Measurements from ENCODE around the gene KATNB1. TPM values are rescaled to one million over a fixed set of nuclear protein-coding genes. Genes with fewer than 3 reads are reported as not detected.

KATNB1 gene
- total RNA-seq, 4 donors from 2014 or later, result 6.4 to 21.5 (median 11.1) TPM

DNA sequence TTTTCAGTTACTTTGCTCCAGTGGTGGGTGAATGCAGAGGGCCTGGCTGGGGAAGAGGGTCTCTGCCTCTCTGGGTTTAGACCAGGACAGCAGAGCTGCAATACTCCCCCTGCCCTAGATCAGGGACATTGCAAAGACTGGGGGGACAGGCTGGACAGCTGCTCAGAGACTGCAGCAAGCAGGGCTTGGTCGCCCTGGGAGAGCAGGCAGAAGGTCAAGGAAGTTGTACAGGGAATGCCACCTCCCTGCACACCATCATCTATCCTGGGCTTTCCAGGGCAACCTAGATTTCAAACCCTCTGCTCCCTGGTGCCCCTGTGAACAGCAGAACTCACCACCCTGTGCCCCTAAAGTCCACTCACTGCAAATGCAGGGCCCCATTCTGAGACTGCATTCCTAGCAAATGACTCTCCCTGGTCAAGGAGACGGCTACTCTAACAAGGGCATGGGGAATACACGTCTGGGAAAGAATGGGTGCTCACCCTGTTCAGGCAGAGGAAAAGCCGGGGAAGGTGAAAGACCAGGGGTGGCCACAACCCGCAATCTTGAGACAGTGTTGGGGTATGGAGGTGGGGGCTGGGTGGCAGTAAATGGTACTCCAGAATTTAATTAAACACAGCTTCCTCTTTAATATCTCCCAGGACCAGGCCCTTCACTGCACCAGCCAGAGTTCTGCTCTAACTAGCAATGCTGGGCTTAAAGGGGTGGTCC lies 65.7 kb downstream of the KATNB1 start:
- H3K27ac ChIP-seq, result peak overlapping the region; percentile 41 to 90 (median 88)
- H3K4me3 ChIP-seq, result peak overlapping the region; percentile 58 to 70
- ATAC-seq, result peak; percentile 19
- H3K9me3 ChIP-seq, result no peaks in the 10 kb centered on the region
- peaks cover 0 to 20% of the 10 kb centered on the region in 2 donors for H3K36me3 ChIP-seq
- peaks cover 0 to 61% (median 34%) of the 10 kb centered on the region in 3 donors for H3K4me1 ChIP-seq
- TF ChIP-seq, protein P1, sequence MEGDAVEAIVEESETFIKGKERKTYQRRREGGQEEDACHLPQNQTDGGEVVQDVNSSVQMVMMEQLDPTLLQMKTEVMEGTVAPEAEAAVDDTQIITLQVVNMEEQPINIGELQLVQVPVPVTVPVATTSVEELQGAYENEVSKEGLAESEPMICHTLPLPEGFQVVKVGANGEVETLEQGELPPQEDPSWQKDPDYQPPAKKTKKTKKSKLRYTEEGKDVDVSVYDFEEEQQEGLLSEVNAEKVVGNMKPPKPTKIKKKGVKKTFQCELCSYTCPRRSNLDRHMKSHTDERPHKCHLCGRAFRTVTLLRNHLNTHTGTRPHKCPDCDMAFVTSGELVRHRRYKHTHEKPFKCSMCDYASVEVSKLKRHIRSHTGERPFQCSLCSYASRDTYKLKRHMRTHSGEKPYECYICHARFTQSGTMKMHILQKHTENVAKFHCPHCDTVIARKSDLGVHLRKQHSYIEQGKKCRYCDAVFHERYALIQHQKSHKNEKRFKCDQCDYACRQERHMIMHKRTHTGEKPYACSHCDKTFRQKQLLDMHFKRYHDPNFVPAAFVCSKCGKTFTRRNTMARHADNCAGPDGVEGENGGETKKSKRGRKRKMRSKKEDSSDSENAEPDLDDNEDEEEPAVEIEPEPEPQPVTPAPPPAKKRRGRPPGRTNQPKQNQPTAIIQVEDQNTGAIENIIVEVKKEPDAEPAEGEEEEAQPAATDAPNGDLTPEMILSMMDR (IDR thresholded peaks at IDR 0.05), result peak in 1 of 4 experiments; percentile 24
- no peak for TF ChIP-seq EP300 (IDR thresholded peaks at IDR 0.05)
- 0 to 60% methylated on average over 2 of the region's 5 CpGs for WGBS, 2 donors (ENCODE audit: low coverage in 1 of 2)
- H3K27me3 ChIP-seq, result no peaks in the 10 kb centered on the region

DNA sequence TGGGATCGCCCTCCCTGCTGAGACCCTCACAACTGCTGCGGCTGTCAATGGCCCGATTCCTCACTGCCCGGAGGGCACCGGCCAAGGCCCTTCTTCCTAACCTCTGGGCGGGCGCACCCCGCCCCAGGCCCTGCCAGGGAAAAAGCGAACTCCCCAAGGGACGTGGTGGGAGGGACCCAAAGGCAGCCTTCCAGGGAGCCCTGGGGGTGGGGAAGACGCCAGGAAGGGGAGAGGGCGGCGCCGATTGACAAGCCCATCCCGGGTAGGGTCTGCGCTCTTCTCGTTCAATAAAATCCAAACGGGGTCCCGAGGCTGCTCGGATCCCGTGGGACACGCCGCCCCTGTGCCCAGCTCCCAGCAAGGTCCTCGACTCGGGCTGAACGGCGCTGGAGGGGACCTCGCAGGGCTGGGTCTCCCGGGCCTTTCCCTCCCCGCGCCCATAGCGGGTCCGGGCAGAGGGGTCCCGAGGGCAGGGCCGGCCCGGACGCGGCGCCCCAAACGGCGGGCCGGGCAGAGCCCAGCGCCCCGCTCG lies 66.3 kb downstream of the KATNB1 start:
- peaks cover 0 to 61% (median 34%) of the 10 kb centered on the region in 3 donors for H3K4me1 ChIP-seq
- H3K9me3 ChIP-seq, result no peaks in the 10 kb centered on the region
- peaks cover 0 to 14% of the 10 kb centered on the region in 2 donors for H3K36me3 ChIP-seq
- TF ChIP-seq POLR2A (IDR thresholded peaks at IDR 0.05), result no peak
- ATAC-seq, result peak; percentile 24
- no CpG with 5 or more reads among the region's 45 CpGs for WGBS, 2 donors (ENCODE audit: low coverage in 1 of 2)
- peak overlapping the region; percentile 58 to 70 for H3K4me3 ChIP-seq
- peak overlapping the region; percentile 41 to 90 (median 88) for H3K27ac ChIP-seq
- no peaks in the 10 kb centered on the region for H3K27me3 ChIP-seq

DNA sequence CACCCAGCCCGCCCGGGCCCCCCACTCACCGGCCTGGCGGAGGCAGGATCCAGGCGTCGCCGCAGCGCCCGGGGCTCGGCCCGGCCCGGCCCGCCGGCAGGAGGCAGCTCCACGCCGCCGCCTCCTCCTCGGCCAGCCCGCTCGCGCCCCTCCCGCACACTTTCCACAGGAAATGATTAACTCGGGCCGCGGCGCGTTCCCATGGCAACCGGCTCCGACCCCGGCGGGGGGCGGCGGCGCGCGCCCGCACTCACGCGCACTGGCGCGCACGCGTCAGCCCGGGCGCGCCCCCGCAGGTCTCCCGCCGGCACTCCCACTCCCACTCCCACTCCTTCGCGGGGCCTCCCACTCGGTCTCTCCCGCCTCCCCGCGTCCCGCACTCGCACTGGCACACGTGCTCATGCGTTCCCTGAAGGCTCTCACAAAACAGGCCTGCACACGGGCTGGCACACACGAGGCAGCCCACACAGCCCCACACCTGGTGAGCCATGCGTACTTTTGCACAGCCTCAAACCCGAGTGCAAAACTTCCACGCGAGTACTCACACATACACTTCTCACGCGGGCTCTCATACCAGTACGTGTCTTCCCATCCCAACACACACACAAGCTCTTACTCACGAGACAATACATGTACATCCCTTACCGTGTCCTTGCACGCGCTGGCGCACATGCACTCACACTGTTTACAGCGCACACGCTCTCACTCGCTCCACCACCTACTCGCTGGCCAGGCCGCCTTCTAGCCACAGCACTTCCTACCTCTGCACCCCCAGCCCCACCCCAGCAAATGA lies 67.0 kb downstream of the KATNB1 start, which contains the start of gene KIFC3:
KIFC3 (minus strand) TSS at position 151 of the 793 bp plus-strand sequence. CDS start 4,248 bp downstream, outside the sequence.
- Histone ChIP-seq H3K27me3 (no peaks in the 10 kb centered on the region), H3K36me3 (peaks cover 0 to 7% of the 10 kb centered on the region in 2 donors), H3K9me3 (no peaks in the 10 kb centered on the region), H3K4me3 (peak within 1 kb of the TSS; percentile 58 to 70), H3K4me1 (peaks cover 0 to 62% (median 34%) of the 10 kb centered on the region in 3 donors), H3K27ac (peak within 1 kb of the TSS; percentile 41 to 90 (median 88))
- WGBS, 2 donors (ENCODE audit: low coverage in 1 of 2), result 10 to 40% methylated on average over 2 to 18 of the region's 78 CpGs
- peak; percentile 81 for ATAC-seq
- no peak for TF ChIP-seq POLR2AphosphoS5 (IDR thresholded peaks at IDR 0.05)
- TF ChIP-seq POLR2A (IDR thresholded peaks at IDR 0.05), result peak in 1 of 2 donors; percentile 48
- TF ChIP-seq, protein P1 (IDR thresholded peaks at IDR 0.05), result peak in 3 of 4 experiments; percentile 39 to 52 (median 46)

DNA sequence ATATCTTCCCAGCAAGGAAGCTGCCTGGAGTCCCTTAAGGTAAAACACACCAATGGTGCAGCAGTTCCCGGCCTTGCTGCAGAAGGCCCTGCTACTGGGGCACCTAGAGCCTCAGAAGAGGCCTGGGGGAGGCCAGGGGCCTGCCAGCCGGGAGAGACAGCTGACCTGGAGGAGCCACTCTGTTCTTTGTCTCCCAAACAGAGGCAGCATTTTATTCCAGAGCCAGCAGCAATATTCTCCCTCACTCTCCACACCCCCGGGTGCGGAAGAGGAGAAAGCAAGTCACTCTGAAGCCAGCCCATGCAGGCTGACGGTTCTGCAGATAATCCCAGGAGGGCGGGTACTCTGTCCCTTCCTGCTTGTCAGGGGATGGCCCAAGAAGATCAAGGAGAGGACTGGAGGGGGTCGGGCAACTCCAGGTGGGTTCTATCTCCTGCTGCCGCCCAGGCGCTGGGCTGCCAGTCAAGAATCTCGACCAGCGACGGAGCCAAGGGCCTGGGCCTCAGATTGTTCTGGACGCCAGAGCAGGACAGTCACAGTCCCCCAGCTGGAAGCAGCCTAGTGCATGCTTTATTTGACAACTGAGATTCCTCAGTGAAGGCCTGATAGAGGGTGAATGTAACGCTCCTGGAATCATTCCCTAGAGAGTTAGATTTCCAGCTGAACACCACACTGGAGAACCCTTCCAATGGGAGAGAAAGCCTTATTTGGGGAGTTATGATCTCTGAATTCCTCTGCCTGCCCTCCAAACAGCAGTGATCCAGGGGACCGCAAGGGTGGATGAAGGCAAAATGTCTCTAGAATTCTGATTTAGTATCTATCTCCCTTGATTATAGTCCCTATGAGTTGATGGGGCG lies 67.8 kb downstream of the KATNB1 start:
- Histone ChIP-seq H3K4me1 (peaks cover 0 to 71% (median 36%) of the 10 kb centered on the region in 3 donors), H3K27me3 (no peaks in the 10 kb centered on the region), H3K27ac (peak overlapping the region; percentile 5 to 90 (median 88)), H3K4me3 (peak overlapping the region in 1 of 2 donors; percentile 70), H3K9me3 (no peaks in the 10 kb centered on the region), H3K36me3 (no peaks in the 10 kb centered on the region)
- no peak for ATAC-seq
- TF ChIP-seq EP300 (IDR thresholded peaks at IDR 0.05) (no peak), POLR2A (IDR thresholded peaks at IDR 0.05) (no peak), POLR2AphosphoS5 (IDR thresholded peaks at IDR 0.05) (no peak)
- TF ChIP-seq, protein P1 (IDR thresholded peaks at IDR 0.05), result no peak
- 58% methylated on average over 3 of the region's 16 CpGs; no CpG with 5 or more reads in 1 of the 2 donors for WGBS, 2 donors (ENCODE audit: low coverage in 1 of 2)
